SU-DHL-6 (cell line): ENCODE measurements around the gene MRPS10.

Experiments used
- H2AFZ ChIP-seq: fragments of 200-600 bp; sonication (generic); 2 replicates; pipeline ENCODE4 v1.6.1; 2014; ENCODE audit warnings: low read depth, mild to moderate bottlenecking, moderate library complexity, mixed read lengths, antibody characterized with exemption, low read length; ENCODE audit not compliant: severe bottlenecking
- H3F3A ChIP-seq: fragments of 200-600 bp; shearing (Covaris generic); 2 replicates; pipeline ENCODE4 v1.6.0; 2016; ENCODE audit warnings: antibody characterized with exemption, mild to moderate bottlenecking; ENCODE audit not compliant: insufficient read depth
- H3K27ac ChIP-seq: fragments of 200-600 bp; sonication (generic); 2 replicates; pipeline ENCODE4 v1.5.1; 2016; ENCODE audit warnings: low read depth, mild to moderate bottlenecking, low read length, moderate library complexity, mixed read lengths
- H3K27me3 ChIP-seq: fragments of 200-600 bp; sonication (generic), shearing (Covaris generic); 2 replicates; pipeline ENCODE4 v1.6.0; 2014; ENCODE audit warnings: mild to moderate bottlenecking, low read length
- H3K36me3 ChIP-seq: fragments of 200-600 bp; sonication (generic); 2 replicates; pipeline ENCODE4 v1.6.1; 2014; ENCODE audit warnings: mild to moderate bottlenecking, low read length, mixed read lengths
- H3K4me2 ChIP-seq: fragments of 300-600, 200-600 bp; shearing (Covaris generic), sonication (generic); 2 replicates; pipeline ENCODE4 v1.6.0; 2014; ENCODE audit warnings: low read length, low read depth, mild to moderate bottlenecking; ENCODE audit not compliant: poor library complexity, severe bottlenecking
- H3K4me3 ChIP-seq: fragments of 200-600 bp; sonication (generic); 2 replicates; pipeline ENCODE4 v1.5.1; 2014; ENCODE audit warnings: antibody characterized with exemption, low read length, mild to moderate bottlenecking, mixed read lengths; ENCODE audit not compliant: insufficient read depth, poor library complexity, severe bottlenecking
- H3K79me2 ChIP-seq: fragments of 200-600 bp; sonication (generic); 2 replicates; pipeline ENCODE4 v1.6.1; 2014; ENCODE audit warnings: mild to moderate bottlenecking, low read length, moderate library complexity; ENCODE audit not compliant: insufficient read depth
- H3K9ac ChIP-seq: fragments of 200-600 bp; sonication (generic); 2 replicates; pipeline ENCODE4 v1.7.0; 2014; ENCODE audit warnings: mild to moderate bottlenecking, low read length
- H3K9me2 ChIP-seq: fragments of 200-600 bp; sonication (generic); replicated peaks from 2 replicates; pipeline ENCODE4 v1.6.1; 2014; ENCODE audit warnings: low read length; ENCODE audit not compliant: insufficient read depth
- H3K9me3 ChIP-seq: fragments of 200-600 bp; sonication (generic); 2 replicates; pipeline ENCODE4 v1.6.1; 2014; ENCODE audit warnings: low read length, mixed read lengths; ENCODE audit not compliant: insufficient read depth
- H4K20me1 ChIP-seq: fragments of 200-600 bp; sonication (generic); 2 replicates; pipeline ENCODE4 v1.6.1; 2014; ENCODE audit warnings: low read depth, mild to moderate bottlenecking, antibody characterized with exemption, low read length, moderate library complexity, mixed read lengths
- CTCF ChIP-seq: fragments of 200-600 bp; sonication (generic); IDR thresholded peaks from one replicate; pipeline ENCODE4 v1.5.1; 2017; ENCODE audit warnings: antibody characterized with exemption, mild to moderate bottlenecking, low read length, moderate library complexity; ENCODE audit not compliant: insufficient read depth, poor library complexity, severe bottlenecking
- EZH2phosphoT487 ChIP-seq: fragments of 200-600 bp; sonication (generic), shearing (Covaris generic); conservative IDR thresholded peaks from 2 replicates; pipeline ENCODE4 v1.6.1; 2018; ENCODE audit warnings: mild to moderate bottlenecking, antibody characterized with exemption, low read length, moderate library complexity, mixed read lengths

The MRPS10 gene

DNA sequence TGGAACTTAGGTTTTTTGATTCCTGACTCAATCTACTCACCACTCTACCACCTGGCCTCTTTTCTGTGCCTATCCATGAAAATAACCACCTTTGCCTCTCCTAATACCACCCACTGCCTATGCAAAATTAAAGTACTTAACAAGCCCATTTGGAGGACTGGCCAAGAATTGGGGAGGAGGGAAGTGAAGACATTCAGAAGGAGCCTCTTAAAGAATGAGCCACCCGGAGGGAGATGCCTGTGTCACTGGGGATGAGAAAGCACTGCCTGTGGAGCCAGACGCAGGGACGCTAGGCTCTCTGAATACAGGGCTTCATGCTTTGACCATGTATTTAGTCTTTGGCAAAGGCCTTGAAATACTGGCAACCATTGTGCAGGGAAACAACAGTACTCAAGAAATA is 40.0 kb upstream of the MRPS10 start:
- Histone ChIP-seq H3K9ac (no peak overlapping the region), H3K4me3 (no peak overlapping the region), H3K9me3 (no peaks in the 10 kb centered on the region), H3K27ac (no peak overlapping the region), H3K27me3 (no peaks in the 10 kb centered on the region), H4K20me1 (no peaks in the 10 kb centered on the region), H3K36me3 (no peaks in the 10 kb centered on the region), H3K79me2 (no peaks in the 10 kb centered on the region), H3F3A (no peaks in the 10 kb centered on the region), H3K9me2 (no peaks in the 10 kb centered on the region), H3K4me2 (no peak overlapping the region), H2AFZ (no peak overlapping the region)
- no peak for TF ChIP-seq EZH2phosphoT487
- TF ChIP-seq CTCF: no peak

DNA sequence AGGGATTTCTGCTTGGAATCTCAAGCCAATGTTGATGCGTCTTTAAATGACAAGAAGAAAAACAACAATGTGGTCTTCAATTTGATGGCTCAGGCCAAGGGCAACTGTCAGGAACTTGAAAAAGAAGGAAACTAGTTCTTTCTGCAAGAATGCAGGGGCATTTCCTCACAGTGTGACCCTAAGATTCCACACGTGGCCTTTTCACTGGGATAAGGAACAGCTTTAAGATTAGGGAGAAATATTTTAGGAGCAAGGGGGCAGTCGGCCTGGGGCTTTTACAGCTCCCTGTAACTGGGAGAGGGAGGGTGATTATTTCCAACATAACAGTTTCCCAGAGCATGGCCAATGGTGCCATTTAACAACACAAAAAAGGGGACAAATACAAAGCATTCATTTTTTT is 39.4 kb upstream of the MRPS10 start:
- Histone ChIP-seq H3K4me3 (no peak overlapping the region), H3K27ac (no peak overlapping the region), H3K4me2 (no peak overlapping the region), H3K79me2 (no peaks in the 10 kb centered on the region), H3K9ac (no peak overlapping the region), H3K9me3 (no peaks in the 10 kb centered on the region), H3K27me3 (no peaks in the 10 kb centered on the region), H3K36me3 (no peaks in the 10 kb centered on the region), H3F3A (no peaks in the 10 kb centered on the region), H4K20me1 (no peaks in the 10 kb centered on the region), H2AFZ (no peak overlapping the region), H3K9me2 (no peaks in the 10 kb centered on the region)
- TF ChIP-seq EZH2phosphoT487 (no peak), CTCF (no peak)

DNA sequence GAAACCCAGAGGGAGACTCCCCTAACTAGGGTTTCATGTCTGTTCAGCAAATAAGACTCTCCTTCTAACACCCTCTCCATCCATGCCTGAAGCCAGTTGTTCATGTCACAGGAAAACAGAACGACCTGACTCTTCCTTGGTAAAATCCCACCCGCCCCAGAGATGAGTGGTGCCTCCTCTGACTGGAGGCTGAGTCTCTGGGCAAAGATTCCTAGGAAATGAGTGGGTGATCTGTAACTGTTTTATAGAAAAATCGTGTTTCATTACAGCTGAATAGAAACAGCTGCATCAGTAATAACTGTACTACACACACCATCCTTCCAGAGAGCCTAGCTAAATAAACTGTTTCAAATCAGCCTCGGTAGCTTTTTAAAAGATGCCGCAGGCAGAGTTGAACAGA is 37.4 kb upstream of the MRPS10 start:
- Histone ChIP-seq H3K4me2 (no peak overlapping the region), H3K36me3 (no peaks in the 10 kb centered on the region), H3K27ac (no peak overlapping the region), H3K9me3 (no peaks in the 10 kb centered on the region), H3K27me3 (no peaks in the 10 kb centered on the region), H2AFZ (no peak overlapping the region), H3K79me2 (no peaks in the 10 kb centered on the region), H4K20me1 (no peaks in the 10 kb centered on the region), H3K4me3 (no peak overlapping the region), H3K9me2 (no peaks in the 10 kb centered on the region), H3F3A (no peaks in the 10 kb centered on the region), H3K9ac (no peak overlapping the region)
- TF ChIP-seq EZH2phosphoT487 (no peak), CTCF (no peak)

GRCh38 chr6:42254505-42254904 is 36.8 kb upstream of the MRPS10 start:
- Histone ChIP-seq H3K36me3 (no peaks in the 10 kb centered on the region), H3K4me2 (no peak overlapping the region), H3K9ac (no peak overlapping the region), H3K9me2 (no peaks in the 10 kb centered on the region), H3K4me3 (no peak overlapping the region), H3K27me3 (no peaks in the 10 kb centered on the region), H3F3A (no peaks in the 10 kb centered on the region), H4K20me1 (no peaks in the 10 kb centered on the region), H3K27ac (no peak overlapping the region), H3K79me2 (no peaks in the 10 kb centered on the region), H3K9me3 (no peaks in the 10 kb centered on the region), H2AFZ (no peak overlapping the region)
- TF ChIP-seq EZH2phosphoT487: no peak
